Smooth muscle cell (in vitro differentiated cells): ENCODE data around the gene DCTN2. TPM values are rescaled to one million over a fixed set of nuclear protein-coding genes. Genes with fewer than 3 reads are reported as not detected.

Experiments
- DNase-seq: peaks from one replicate; lab custom pipeline; 2025; ENCODE audit not compliant: unreplicated experiment; lab: John Stamatoyannopoulos, UW
- H2AFZ ChIP-seq: fragments of 200-600 bp; sonication (generic); 2 replicates; pipeline ENCODE4 v1.6.0; 2016; ENCODE audit warnings: antibody characterized with exemption, low read depth, mild to moderate bottlenecking
- H3F3A ChIP-seq: fragments of 200-600 bp; sonication (generic); 2 replicates; pipeline ENCODE4 v1.6.0; 2017; ENCODE audit warnings: antibody characterized with exemption, low read depth
- H3K27ac ChIP-seq: fragments of 200-600 bp; sonication (generic); 2 replicates; pipeline ENCODE4 v1.5.1; 2016; ENCODE audit warnings: low read depth, mild to moderate bottlenecking
- H3K27me3 ChIP-seq: fragments of 200-600 bp; sonication (generic); 2 replicates; pipeline ENCODE4 v1.6.1; 2016; ENCODE audit warnings: low read depth, mild to moderate bottlenecking
- H3K36me3 ChIP-seq: fragments of 200-600 bp; sonication (generic); 2 replicates; pipeline ENCODE4 v1.5.1; 2016; ENCODE audit warnings: low read depth
- H3K4me1 ChIP-seq: fragments of 200-600 bp; sonication (generic); 2 replicates; pipeline ENCODE4 v1.5.1; 2016; ENCODE audit warnings: low read depth
- H3K4me2 ChIP-seq: fragments of 200-600 bp; sonication (generic); 2 replicates; pipeline ENCODE4 v1.6.0; 2016; ENCODE audit warnings: mild to moderate bottlenecking
- H3K4me3 ChIP-seq: fragments of 200-600 bp; sonication (generic); 2 replicates; pipeline ENCODE4 v1.5.1; 2016; ENCODE audit warnings: mild to moderate bottlenecking
- H3K79me2 ChIP-seq: fragments of 200-600 bp; sonication (generic); 2 replicates; pipeline ENCODE4 v1.6.0; 2016; ENCODE audit warnings: low read depth, mild to moderate bottlenecking
- H3K9ac ChIP-seq: fragments of 200-600 bp; sonication (generic); 2 replicates; pipeline ENCODE4 v1.6.0; 2016; ENCODE audit warnings: low read depth
- H3K9me3 ChIP-seq: fragments of 200-600 bp; sonication (generic); replicated peaks from 2 replicates; pipeline ENCODE4 v1.5.1; 2016; ENCODE audit warnings: low read depth
- H4K20me1 ChIP-seq: fragments of 200-600 bp; sonication (generic); 2 replicates; pipeline ENCODE4 v1.6.0; 2016; ENCODE audit warnings: low read depth
- CTCF ChIP-seq: fragments of 200-600 bp; sonication (generic); IDR thresholded peaks from 2 replicates; pipeline ENCODE4 v1.5.1; 2017; ENCODE audit warnings: borderline replicate concordance, mild to moderate bottlenecking, antibody characterized with exemption; ENCODE audit not compliant: insufficient read depth, poor library complexity, severe bottlenecking
- WGBS: methylation state at CpG from one replicate; pipeline ENCODE4 v1.1.7; 2016; ENCODE audit warnings: low lambda C conversion rate; 5-methylcytosine and 5-hydroxymethylcytosine counted together
- polyA plus RNA-seq: library from polyadenylated mRNA; unstranded; fragments of >200 nt; fragmentation: Nextera tagmentation; extraction: Ambion mirVana; gene quantifications from 2 replicates; pipeline ENCODE4 v1.2.1, GENCODE V29; 2016
- total RNA-seq: library from RNA; depleted of rRNA; stranded (reverse); fragments of >200 nt; gene quantifications from 2 replicates; pipeline ENCODE4 v1.2.3, GENCODE V29; 2014

DCTN2 gene
- total and polyA plus RNA-seq, 2 experiments from 2014 or later = 107 to 119 TPM

- Histone ChIP-seq H3F3A (no peaks in the 10 kb centered on the region), H4K20me1 (peaks cover 34% of the 10 kb centered on the region), H3K27ac (no peak overlapping the region), H2AFZ (no peak overlapping the region), H3K36me3 (no peaks in the 10 kb centered on the region), H3K27me3 (no peaks in the 10 kb centered on the region), H3K9ac (no peak overlapping the region), H3K79me2 (peaks cover 10% of the 10 kb centered on the region), H3K4me2 (no peak overlapping the region), H3K4me3 (no peak overlapping the region), H3K9me3 (no peaks in the 10 kb centered on the region), H3K4me1 (peaks cover 6% of the 10 kb centered on the region)
- WGBS = 85% methylated on average over 2 of the region's 2 CpGs
- TF ChIP-seq CTCF = no peak
- no peak for DNase-seq
These were observed 13.5 kb upstream of the DCTN2 start for GRCh38 chr12:57560516-57560915.

- TF ChIP-seq CTCF = no peak
- 87% methylated on average over 4 of the region's 4 CpGs for WGBS
- DNase-seq = no peak
- no peak overlapping the region for H2AFZ ChIP-seq
- no peak overlapping the region for H3K4me3 ChIP-seq
- no peak overlapping the region for H3K9ac ChIP-seq
- H3K4me2 ChIP-seq = no peak overlapping the region
- no peak overlapping the region for H3K27ac ChIP-seq
- H3K36me3 ChIP-seq = no peaks in the 10 kb centered on the region
- peaks cover 34% of the 10 kb centered on the region for H4K20me1 ChIP-seq
- peaks cover 4% of the 10 kb centered on the region for H3F3A ChIP-seq
- H3K79me2 ChIP-seq = peaks cover 20% of the 10 kb centered on the region
- H3K27me3 ChIP-seq = no peaks in the 10 kb centered on the region
- no peaks in the 10 kb centered on the region for H3K9me3 ChIP-seq
- H3K4me1 ChIP-seq = peaks cover 11% of the 10 kb centered on the region
These were observed 11.9 kb upstream of the DCTN2 start for GRCh38 chr12:57558864-57559263.

- Histone ChIP-seq H3K9ac (no peak overlapping the region), H3K36me3 (no peaks in the 10 kb centered on the region), H3K27ac (no peak overlapping the region), H3K4me1 (peaks cover 34% of the 10 kb centered on the region), H3K4me3 (no peak overlapping the region), H4K20me1 (peaks cover 8% of the 10 kb centered on the region), H3K79me2 (peaks cover 20% of the 10 kb centered on the region), H3F3A (peaks cover 19% of the 10 kb centered on the region), H2AFZ (no peak overlapping the region), H3K4me2 (no peak overlapping the region), H3K27me3 (no peaks in the 10 kb centered on the region), H3K9me3 (no peaks in the 10 kb centered on the region)
- WGBS = 85% methylated on average over 1 of the region's 1 CpG
- TF ChIP-seq CTCF = no peak
- no peak for DNase-seq
These were observed 7.9 kb upstream of the DCTN2 start for GRCh38 chr12:57554897-57555296.

GRCh38 chr12:57554453-57554852 lies 7.5 kb upstream of the DCTN2 start:
- H3K27ac ChIP-seq = peak overlapping the region; percentile 74
- WGBS = 96% methylated on average over 2 of the region's 2 CpGs
- H3K79me2 ChIP-seq = peaks cover 20% of the 10 kb centered on the region

More at GRCh38 chr12:57554453-57554852, 7.5 kb upstream of the DCTN2 start:
- no peak overlapping the region for H3K9ac ChIP-seq
- no peak overlapping the region for H3K4me3 ChIP-seq
- no peaks in the 10 kb centered on the region for H3K36me3 ChIP-seq
- H3F3A ChIP-seq = peaks cover 19% of the 10 kb centered on the region
- no peak overlapping the region for H2AFZ ChIP-seq
- peaks cover 37% of the 10 kb centered on the region for H3K4me1 ChIP-seq
- DNase-seq = no peak
- no peaks in the 10 kb centered on the region for H3K9me3 ChIP-seq
- peaks cover 7% of the 10 kb centered on the region for H4K20me1 ChIP-seq
- TF ChIP-seq CTCF = no peak
- H3K4me2 ChIP-seq = no peak overlapping the region
- H3K27me3 ChIP-seq = peaks cover under 1% of the 10 kb centered on the region
